Heart right ventricle (tissue), 16 donors: Measurements from ENCODE around the gene ATG4B. TPM values are rescaled to one million over a fixed set of nuclear protein-coding genes. Genes with fewer than 3 reads are reported as not detected.

Experiments used
- ATAC-seq, 8 donors: fragments of 200-7000 bp; cut with Tn5 transposase; one replicate each; pipeline ENCODE4 v1.9.1; 2020; ENCODE audit warnings: mild to moderate bottlenecking in 8 of 8, moderate library complexity in 8 of 8, moderate number of reproducible peaks in 1 of 8
- DNase-seq, 2 donors: peaks; one replicate each; pipeline ENCODE4 v3.0.0-alpha.2; 2020
- H3K27ac ChIP-seq, 10 donors: fragments of 200-600 bp; sonication (generic) in 2 of 10; one replicate each; pipeline versions ENCODE4 v1.5.0 to v1.8.0; 2020 to 2022; ENCODE audit warnings: mild to moderate bottlenecking in 3 of 10
- H3K27me3 ChIP-seq, 7 donors: fragments of 200-600 bp; one replicate each; pipeline ENCODE4 v1.8.0; 2021 to 2022; ENCODE audit warnings: mild to moderate bottlenecking in 2 of 7
- H3K36me3 ChIP-seq, 9 donors: fragments of 200-600 bp; sonication (generic) in 1 of 9; one replicate each; pipeline versions ENCODE4 v1.5.0 to v1.8.0; 2020 to 2022; ENCODE audit warnings: mild to moderate bottlenecking in 2 of 9
- H3K4me1 ChIP-seq, 9 donors: fragments of 200-600 bp; sonication (generic) in 1 of 9; one replicate each; pipeline versions ENCODE4 v1.5.0 to v1.8.0; 2020 to 2022; ENCODE audit warnings: mild to moderate bottlenecking in 4 of 9
- H3K4me3 ChIP-seq, 10 donors: fragments of 200-600 bp; sonication (generic) in 2 of 10; one replicate each; pipeline versions ENCODE4 v1.5.0 to v1.8.0; 2020 to 2022; ENCODE audit warnings: mild to moderate bottlenecking in 7 of 10, moderate library complexity in 2 of 10
- H3K9me3 ChIP-seq, 11 donors: fragments of 200-600 bp in 10 of 11; sonication (generic) in 2 of 11; one replicate each; pipeline versions ENCODE4 v1.5.0 to v1.8.0; 2013 to 2022; ENCODE audit warnings: mild to moderate bottlenecking in 2 of 11, control low read depth in 1 of 11, moderate library complexity in 1 of 11
- CTCF ChIP-seq, 9 donors: fragments of 200-600 bp; sonication (generic) in 2 of 9; IDR thresholded peaks; one replicate each; pipeline versions ENCODE4 v1.5.0 to v1.8.0; 2021 to 2022; ENCODE audit warnings: antibody characterized with exemption in 9 of 9, mild to moderate bottlenecking in 5 of 9, moderate library complexity in 1 of 9
- WGBS, 2 donors: extraction: QIAGEN DNeasy Blood & Tissue Kit; methylation state at CpG; one replicate each; pipeline ENCODE4 v1.1.7; 2013; ENCODE audit warnings: inconsistent platforms in 1 of 2; 5-methylcytosine and 5-hydroxymethylcytosine counted together
- intact Hi-C, 10 donors: fragments of 100-400 bp; cut with DNase I; formaldehyde crosslinking; loops; one replicate each; pipeline versions ENCODE4 v1.11.1 to v1.14.2; 2022
- polyA plus RNA-seq, 2 donors: library from polyadenylated mRNA; stranded (reverse); fragments of 200-250 nt; gene quantifications; one replicate each; pipeline ENCODE4 v1.2.3, GENCODE V29; 2013
- total RNA-seq, 10 donors: library from RNA; stranded (reverse); fragmentation: NEBNext Ultra II Directional in 3 of 10; extraction: Animal tissue kit (Norgen Biotek cat#: 25700) in 3 of 10; gene quantifications; one replicate each; pipeline versions ENCODE4 v1.2.1 to v1.2.4, GENCODE V29; 2021 to 2023
- donor health status: Arrhythmogenic right ventricular cardiomyopathy.
- donor health status: ischemic (EF 13 %, LVEDD 7.1; RV severe dilation, severe dysfunction).
- donor health status: healthy with polysubstance abuse.
- donor health status: DM: no; HTN: yes; CAD: no.
- donor health status: DM: no; HTN: no; CAD: no.
- donor health status: ischemic (EF 25% LVEDD 6.9; RV normal size, moderate dysfunction).
- donor health status: ischemic (EF 25% LVEDD 5.7; RV mildly dilated, moderate dysfunction).
- donor health status: healthy.
- donor health status: DM: yes; HTN: yes; CAD: no.
- donor health status: Ischemic cardiomyopathy.
- donor health status: ischemic (EF 35%, LVEDD 5.7; RV mildly dilated, moderate dysfunction).
- donor health status: nonischemic (EF 11% LVEDD 7.7; RV severe dilation, severe dysfunction).
- donor health status: DM: yes; HTN: yes; CAD: no.
- donor health status: PGD.
- donor health status: ischemic (EF 29% LVEDD 5.4; RV normal size, mild dysfunction).
- donor health status: nonischemic (EF 23%, LVEDD 6.1; RV moderate dilation, normal function).

The ATG4B gene
- total and polyA plus RNA-seq, 12 donors: 34.7 to 55.7 (median 42.8) TPM

GRCh38 chr2:241673797-241674725, 36.6 kb downstream of the ATG4B start:
- TF ChIP-seq CTCF (IDR thresholded peaks at IDR 0.05): no peak
- WGBS, 2 donors: 69 to 71% methylated on average over 21 of the region's 21 CpGs
- Histone ChIP-seq H3K27ac (peak overlapping the region in 3 of 10 donors; percentile 0 to 41 (median 7)), H3K4me3 (no peak overlapping the region), H3K36me3 (peaks cover 0 to 85% (median 36%) of the 10 kb centered on the region in 9 donors), H3K27me3 (no peaks in the 10 kb centered on the region), H3K9me3 (no peaks in the 10 kb centered on the region), H3K4me1 (peaks cover 0 to 12% (median 0%) of the 10 kb centered on the region in 9 donors)
- ATAC-seq (peak in 6 of 8 donors; percentile 36 to 79 (median 53)), DNase-seq (peak in 1 of 2 donors; percentile 31)
- intact Hi-C loops: no loop called here

- Histone ChIP-seq H3K27ac (no peak overlapping the region), H3K36me3 (peaks cover 0 to 85% (median 21%) of the 10 kb centered on the region in 9 donors), H3K4me1 (peaks cover 0 to 16% (median 4%) of the 10 kb centered on the region in 9 donors), H3K27me3 (no peaks in the 10 kb centered on the region), H3K4me3 (no peak overlapping the region), H3K9me3 (no peaks in the 10 kb centered on the region)
- ATAC-seq (no peak), DNase-seq (no peak)
- WGBS, 2 donors: 89 to 90% methylated on average over 17 of the region's 17 CpGs
- intact Hi-C loops: no loop called here
- TF ChIP-seq CTCF (IDR thresholded peaks at IDR 0.05): no peak
Observed at GRCh38 chr2:241675885-241676284, 38.4 kb downstream of the ATG4B start.

DNA sequence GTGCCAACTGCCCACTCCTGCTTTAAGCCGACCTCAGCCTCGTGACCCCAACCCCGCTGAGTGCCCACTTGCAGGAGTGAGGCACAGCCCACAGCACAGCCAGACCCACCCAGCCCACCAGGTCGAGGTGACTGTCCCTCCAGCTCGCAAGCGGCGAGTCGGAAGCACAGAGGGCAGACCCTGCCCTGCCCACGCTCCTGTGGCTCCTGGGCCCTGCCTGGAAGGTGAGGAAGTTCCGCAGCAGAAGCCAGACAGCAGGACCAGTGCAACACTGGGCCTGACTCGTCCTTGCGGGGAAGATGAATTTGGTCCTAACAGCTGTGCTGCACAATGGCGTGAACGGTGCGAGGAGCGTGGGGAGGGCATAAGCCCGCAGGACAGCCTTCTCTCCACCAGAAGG, 39.2 kb downstream of the ATG4B start:
- H3K4me3 ChIP-seq: no peak overlapping the region
- peaks cover 0 to 23% (median 8%) of the 10 kb centered on the region in 9 donors for H3K4me1 ChIP-seq
- no peak overlapping the region for H3K27ac ChIP-seq
- ATAC-seq (no peak), DNase-seq (no peak)
- peaks cover 0 to 85% (median 14%) of the 10 kb centered on the region in 9 donors for H3K36me3 ChIP-seq
- H3K9me3 ChIP-seq: no peaks in the 10 kb centered on the region
- no peaks in the 10 kb centered on the region for H3K27me3 ChIP-seq
- TF ChIP-seq CTCF (IDR thresholded peaks at IDR 0.05): no peak
- WGBS, 2 donors: 93% methylated on average over 17 of the region's 17 CpGs
- intact Hi-C loops: no loop called here

- H3K4me3 ChIP-seq: no peak overlapping the region
- intact Hi-C loops: no loop called here
- TF ChIP-seq CTCF (IDR thresholded peaks at IDR 0.05): no peak
- peaks cover 0 to 24% (median 8%) of the 10 kb centered on the region in 9 donors for H3K4me1 ChIP-seq
- WGBS, 2 donors: 95% methylated on average over 24 of the region's 24 CpGs
- H3K9me3 ChIP-seq: no peaks in the 10 kb centered on the region
- H3K36me3 ChIP-seq: peaks cover 0 to 84% (median 15%) of the 10 kb centered on the region in 9 donors
- no peaks in the 10 kb centered on the region for H3K27me3 ChIP-seq
- no peak overlapping the region for H3K27ac ChIP-seq
- no peak for DNase-seq
- ATAC-seq: peak in 1 of 8 donors; percentile 3
Observed at GRCh38 chr2:241677392-241677791, 39.9 kb downstream of the ATG4B start.
